DMS153 (cell line): ENCODE results near the gene SEMA4D.
A peak's percentile ranks its signal among the peaks of the same experiment; 100 is the strongest.
"Not testable (repeated sequence)": the region's sequence is repeated elsewhere in the genome, so short reads cannot be mapped to it uniquely, and the experiment has no call there.

ENCODE experiments used
- DNase-seq: peaks from one replicate; lab custom pipeline; 2025; lab: John Stamatoyannopoulos, UW

SEMA4D gene

DNA sequence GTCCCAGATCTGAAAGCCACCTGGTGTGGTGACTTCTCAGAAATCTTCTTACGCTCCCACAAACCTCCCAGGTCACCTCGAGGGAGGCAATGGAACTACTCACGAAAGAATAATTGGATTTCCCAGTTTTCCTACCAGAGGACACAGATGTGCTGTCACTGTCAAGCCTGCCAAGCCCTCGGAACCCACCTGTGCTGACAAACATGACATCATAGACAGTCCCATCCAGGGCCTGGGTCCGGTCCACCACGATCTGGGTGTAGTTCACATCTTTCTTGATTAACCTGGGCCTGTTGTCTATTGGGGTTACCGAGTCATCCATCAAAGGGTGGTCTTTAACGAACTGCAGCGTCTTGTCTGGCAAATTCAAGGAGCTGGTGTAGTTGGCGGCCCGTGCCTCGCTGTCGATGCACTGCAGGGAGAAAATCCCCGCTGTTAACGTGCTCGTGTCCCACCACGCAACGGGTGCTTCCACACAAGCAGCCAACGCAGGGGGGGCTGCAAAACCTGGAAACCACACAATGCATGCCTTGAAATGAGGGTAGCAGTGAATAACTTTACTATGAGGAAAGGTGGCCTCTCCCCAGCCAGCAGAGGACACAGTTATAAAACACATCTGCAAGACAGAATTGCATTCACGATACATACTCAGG is 110.6 kb downstream of the SEMA4D start:
- DNase-seq: no peak

DNA sequence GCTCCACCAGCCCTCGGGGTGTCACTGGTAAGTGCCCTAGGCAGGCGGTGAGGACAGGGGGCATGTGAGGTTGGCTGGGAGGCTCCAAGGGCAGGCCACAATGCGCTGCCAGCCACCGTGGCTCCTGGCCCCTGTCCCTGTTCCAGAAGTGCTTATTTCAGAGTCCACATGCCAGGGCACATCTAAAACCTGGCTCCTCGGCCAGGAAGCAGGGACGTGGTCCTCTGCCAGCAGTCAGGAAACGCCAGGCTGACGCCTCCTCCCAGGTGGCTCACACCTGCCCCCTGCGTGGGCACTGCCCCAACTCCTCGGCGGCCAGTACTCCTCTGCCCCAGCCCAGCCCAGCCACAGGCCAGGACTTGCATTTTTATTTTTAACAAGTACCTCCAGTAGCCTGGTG is 111.1 kb downstream of the SEMA4D start:
- DNase-seq: no peak

DNA sequence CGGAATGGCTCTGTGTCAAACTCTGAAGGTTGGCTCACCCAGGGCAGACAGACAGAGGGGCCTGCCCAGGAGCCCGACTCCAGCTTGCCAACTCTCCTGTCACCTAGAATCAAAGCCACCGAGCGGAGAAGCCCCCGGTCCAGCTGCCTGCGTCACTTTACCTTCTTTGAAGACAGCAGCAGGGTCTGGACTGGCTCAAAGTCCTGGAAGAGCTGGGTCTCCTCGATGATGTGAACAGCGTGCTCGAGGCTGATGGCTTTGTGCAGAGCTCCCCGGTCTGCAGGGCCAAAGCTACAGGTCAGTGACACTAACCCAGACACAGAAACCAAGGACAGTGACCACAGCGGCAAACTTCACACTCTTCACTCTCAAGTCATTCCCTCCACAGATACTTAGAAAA is 111.7 kb downstream of the SEMA4D start:
- no peak for DNase-seq

DNA sequence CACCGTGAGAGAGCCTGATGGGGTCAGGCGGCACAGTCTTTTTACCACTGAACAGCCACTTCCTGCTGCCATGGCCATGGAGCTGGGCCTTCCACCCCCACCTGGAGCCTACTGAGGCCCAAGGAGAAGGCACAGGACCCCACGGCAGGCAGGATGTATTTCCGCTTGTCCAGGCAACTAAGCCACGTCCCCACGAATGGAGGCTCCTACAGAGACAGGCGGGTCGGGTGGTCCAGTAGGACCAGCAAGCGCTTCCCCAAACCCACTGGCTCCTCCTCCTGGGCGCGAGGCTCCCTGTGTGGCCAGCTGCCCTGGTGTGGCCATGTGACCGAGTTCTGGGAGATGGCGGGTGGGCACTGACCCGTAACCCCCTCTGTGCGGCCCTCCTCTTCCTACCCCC is 113.1 kb downstream of the SEMA4D start:
- no peak for DNase-seq

DNA sequence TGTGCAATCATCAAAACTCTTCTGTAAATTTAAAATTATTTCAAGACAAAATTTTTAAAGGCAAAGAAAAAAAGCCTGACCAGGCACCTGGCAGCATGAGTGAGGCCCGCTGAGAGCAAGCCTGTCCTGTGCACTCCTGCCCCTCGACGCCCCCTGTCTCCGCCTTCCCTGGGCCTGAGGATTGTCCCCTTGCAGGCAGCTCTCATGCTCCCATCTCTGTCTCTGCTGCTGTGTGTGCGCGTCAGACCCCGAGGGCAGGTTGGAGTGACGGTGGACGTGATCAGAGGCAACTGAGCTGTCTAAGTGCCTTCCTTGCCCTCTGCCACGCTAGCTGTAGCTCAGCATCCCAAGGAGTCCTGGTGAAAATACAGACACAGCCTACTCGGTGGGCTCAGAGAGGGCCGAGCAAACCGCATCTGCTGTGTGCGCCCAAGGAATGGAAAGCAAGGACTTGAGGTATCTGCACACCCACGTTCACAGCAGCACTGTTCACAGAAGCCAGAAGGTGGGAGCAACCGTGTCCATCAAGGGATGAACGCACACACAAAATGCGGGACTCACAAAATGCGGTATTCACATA is 114.1 kb downstream of the SEMA4D start:
- DNase-seq: no peak

DNA sequence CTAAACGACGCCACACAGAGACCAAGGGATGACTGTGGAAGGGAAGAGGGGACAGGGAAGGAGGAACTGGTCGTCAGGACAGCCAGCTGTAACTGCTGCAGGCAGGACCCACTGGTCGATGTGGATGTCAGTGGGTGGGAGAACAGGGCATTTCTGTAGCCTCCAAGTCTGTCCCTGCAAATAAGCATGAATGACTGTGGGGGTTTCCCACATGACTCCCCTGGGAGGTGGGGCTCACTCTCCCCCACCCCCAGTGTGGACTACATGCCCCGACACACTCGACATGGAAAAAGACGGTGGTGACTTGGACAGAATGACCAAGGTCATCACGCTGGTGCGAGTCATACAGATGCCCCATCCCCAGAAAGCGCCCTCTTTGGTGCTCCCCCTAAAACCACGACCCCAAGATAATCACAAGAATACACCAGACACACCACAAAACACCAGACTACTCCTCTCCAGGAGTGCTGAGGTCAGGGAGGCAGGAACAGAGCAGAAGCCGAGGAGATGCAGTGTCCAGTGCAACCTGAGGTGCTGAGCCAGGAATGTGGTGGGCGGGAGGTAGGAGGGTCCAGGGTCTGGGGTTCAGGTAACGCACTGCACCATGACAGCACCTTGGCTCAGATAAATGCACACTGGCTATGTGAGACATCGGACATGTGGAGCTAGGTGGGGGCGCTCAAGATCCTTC is 114.7 kb downstream of the SEMA4D start:
- no peak for DNase-seq

DNA sequence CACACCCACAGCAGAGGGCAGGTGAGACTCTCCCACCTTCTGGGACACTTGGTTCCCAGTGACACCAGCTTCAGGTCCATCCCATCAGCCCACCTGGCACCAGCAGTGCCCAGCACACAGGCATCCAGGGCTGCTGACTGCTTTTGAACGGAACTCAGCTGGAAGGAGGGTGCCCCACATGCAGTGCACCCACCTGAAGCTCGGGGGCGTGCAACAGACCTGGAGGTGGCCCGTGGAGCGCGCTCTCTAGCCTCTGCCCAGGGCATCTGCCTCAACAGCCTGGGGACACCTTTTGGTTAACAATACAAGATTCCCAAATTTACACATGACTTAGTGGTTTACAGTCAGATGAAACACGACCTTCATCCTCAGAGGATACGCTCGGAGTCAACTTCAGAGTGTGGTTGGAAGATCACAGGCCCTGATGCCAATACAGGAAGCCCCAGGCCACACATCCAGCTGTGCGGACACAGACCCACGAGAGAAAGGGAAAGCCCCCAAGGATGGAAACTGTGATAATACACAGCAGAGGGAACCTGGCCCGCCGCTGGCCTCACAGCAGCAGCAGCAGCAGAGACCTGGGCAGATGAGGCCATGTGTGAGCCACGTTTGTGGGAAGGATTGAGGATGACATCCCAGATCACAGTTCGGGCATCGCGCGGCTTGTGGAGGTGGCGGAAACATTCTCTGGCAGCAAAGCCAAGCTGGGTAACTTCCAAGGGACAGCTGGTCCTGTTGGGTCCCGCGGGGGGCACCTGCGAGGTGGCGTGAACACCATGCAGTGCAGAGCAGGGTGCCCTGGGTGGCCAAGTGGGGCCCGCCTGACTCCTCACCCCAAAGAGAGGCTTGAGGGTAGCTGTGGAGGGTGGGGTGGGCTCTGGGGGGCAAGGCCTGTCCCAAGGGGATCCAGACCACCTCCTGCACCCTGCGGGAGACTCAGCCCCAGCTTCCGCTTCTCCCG is 115.6 kb downstream of the SEMA4D start:
- no peak for DNase-seq

DNA sequence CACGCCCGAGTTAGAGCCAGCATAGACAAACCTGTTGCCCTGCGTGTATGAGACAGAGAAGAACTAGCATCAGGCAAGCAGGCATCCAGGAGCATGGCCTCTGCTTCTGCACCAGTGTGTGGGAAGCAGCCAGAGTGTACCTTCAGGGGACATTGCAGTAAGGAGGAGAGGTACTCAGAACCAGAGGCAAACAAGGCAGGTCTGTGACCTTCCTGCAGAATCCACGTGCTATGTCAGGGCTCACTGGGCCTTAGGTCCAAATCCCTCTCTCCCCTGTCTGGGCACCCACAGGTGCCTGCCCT is 116.7 kb downstream of the SEMA4D start:
- no peak for DNase-seq

DNA sequence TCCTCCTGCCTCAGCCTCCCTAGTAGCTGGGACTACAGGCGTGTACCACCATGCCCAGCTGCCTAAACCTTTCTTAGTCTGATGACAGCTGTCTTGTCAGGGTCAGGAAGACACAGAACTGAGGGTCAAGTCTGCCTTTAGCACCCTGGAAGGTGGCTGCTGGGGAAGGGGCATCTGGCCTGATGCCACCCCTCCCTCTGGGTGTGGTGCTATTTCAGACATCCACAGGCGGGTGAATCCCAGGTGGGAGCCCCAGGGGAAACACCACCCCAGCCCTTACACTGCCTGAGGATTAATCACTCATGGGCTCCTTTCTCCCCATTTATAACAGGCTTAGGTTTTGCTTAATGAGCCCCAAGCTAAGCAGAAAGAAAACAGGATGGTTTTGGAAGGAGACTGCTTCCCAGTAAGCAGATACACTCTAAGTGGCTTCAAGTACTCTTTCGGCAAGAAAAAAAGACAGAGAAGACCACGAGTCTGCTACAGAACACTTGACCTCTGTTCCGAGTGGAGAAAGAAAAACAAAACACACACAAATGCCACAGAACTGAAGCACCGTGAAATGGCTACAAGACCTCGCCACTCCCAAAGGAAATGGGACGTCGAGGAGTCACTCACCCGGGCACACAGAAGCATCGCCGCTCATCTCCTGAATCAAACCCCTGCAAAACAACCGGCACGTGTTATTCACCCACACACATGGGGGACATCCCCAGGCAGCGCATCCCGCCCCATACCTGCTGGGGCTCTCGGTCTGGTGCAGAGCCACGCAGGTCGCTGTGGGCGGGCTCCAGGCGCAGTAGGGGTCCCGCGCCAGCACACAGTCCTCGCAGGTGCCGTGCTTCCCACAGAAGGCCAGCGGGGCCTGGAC is 117.2 kb downstream of the SEMA4D start:
- no peak for DNase-seq

DNA sequence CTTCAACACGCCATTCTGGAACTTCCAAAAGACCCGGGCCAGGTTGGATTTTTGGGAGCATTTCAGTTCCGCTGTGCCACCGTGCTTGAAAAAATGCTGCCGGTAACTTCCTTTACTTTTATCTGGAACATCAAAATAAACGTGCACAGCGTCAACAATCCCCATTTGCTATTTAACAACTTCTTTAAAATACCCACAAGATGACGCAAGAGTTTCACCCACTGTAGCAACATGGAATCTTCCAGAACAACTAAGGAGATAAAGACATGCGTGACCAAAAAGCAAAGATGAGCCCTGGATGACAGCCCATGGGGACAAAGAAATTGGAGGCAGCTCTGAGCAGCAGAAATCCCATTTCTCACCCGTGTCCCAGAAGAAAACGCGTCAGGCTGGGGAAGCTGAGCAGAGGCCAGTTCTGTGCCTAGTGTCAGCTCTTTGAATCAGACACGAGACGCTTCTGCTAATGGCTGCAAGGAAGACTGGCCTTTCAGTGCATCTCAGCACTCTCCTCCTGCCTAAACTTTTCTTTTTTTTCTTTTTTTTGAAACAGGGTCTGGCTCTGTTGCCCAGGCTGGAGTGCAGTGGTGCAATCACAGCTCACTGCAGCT is 118.3 kb downstream of the SEMA4D start:
- DNase-seq: no peak

DNA sequence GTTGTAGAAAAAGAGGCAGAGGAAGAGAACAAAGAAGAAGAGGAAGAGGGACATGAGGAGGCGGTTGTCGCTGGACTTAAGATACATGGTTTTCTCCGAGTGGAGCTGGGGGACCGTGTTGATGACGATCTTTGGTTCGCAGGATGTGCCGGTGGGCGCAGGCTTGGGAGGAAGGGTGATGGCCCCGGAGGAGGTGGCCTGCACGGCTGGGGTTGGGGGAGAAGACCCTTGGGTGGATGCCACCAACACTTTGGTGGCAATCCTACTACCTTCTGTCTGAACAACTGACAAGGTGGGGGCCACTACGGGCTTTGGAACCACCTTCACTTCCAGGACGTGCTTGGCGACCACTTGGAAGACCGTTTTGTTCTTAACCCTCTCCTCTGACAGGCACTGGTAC is 118.9 kb downstream of the SEMA4D start:
- DNase-seq: no peak

DNA sequence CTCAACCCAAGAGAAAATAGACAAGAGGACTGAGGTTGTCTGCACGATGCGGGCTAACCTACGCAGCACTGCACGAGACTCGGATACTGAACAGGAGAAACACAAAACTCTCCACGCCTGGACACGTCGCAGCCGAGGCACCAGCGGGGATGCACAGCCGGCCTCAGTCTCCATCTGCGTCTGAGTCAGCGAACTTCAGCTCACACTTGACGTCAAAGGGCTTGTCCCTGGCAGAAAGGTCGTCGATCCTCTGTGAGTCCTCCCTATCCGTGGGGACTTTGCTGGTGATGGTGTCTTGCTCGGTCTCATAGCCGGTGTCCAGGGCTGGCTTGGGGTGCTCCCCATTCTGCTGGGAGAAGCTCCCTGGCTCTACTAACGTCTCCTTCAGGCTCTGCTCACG is 119.4 kb downstream of the SEMA4D start:
- DNase-seq: no peak

DNA sequence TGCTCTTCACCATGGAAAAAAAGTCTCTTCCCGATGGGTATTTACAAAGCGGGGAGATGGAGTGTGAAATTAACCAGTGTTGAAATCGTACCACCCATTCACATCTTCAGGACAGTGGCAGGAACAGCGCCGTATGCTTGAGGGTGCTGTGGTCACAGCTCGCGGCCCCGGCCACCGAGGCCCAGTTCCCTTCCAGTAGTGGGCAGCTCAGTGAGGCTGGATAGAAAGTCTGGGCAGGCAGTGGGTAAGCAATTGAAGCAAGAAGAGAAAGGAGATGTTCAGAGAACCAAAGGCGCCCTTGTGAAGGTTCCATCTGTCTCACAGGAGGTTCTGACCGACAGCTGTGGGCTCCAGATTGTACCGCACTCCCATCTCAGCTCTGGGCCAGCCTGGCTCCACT is 120.5 kb downstream of the SEMA4D start:
- DNase-seq: no peak

DNA sequence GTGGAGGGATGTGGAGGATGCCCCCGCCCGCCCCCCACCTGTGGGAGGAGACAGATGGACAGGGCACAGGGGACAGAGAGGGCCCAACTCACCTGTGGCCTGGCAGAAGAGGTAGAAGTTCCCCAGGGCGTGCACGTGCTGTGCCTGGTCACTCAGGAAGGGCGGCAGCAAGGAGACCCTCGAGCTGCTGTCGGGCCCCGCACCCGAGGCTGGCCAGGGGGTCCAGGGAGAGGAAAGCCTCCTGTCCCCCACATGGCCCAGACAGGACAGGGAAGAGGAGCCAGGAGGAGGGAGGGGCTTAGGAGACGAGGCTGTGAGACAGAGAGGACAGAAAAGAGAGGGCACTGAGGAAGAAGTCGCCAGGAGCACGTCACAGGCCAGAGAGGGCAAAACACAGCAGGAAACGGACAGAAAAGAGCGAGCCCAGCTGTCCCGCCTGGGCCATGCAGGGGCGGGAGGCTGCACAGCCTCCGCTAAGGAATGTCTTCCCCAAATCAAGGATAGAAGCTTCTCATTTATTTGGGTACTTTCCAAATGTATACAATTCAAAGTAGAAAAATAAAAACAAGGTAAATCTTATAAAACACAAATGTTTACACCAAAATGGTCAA is 121.1 kb downstream of the SEMA4D start:
- no peak for DNase-seq

DNA sequence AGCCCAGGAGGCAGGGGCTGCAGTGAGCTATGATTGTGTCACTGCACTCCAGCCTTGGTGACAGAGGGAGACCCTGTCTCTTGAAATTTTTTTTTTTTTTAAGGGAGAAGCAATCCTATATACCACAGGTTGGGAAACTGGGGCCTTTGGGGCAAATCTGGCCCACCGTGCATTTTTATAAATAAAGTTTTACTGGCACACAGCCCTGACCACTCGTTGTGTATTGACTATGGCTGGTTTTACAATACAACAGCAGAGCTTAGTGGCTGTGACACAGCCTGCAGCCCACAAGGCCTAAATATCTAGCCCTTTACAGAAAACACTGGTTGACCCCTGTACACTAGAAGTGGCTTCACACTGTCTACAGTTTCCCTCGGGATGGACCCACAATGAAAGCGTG is 121.6 kb downstream of the SEMA4D start:
- no peak for DNase-seq

DNA sequence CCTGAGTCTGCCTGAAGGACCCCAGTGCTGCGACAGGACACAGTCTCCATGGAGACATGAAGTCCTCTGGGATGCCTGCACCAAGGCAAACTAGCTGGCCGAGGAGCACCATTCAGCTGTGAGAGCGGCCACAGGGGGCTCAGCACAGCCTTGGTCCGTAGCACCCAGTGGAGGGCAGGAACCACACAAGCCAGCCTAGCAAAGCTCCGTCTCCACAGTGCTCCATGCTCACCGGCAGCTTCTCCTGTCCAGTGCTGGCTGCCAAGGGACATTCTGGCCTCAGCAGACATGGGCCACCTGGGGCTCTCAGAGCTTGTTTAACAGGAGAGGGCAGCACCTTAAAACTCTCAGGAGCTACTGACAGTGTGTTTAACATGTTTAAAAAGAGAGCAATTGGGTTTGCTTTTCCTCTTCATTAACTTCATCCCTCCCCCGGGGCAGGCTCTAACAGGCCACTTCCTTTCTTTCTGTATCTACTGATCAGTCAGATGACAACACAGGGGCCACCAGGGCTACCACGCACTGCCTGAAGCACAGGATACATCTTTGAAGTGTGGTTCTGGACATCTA is 122.6 kb downstream of the SEMA4D start:
- DNase-seq: peak; percentile 33

DNA sequence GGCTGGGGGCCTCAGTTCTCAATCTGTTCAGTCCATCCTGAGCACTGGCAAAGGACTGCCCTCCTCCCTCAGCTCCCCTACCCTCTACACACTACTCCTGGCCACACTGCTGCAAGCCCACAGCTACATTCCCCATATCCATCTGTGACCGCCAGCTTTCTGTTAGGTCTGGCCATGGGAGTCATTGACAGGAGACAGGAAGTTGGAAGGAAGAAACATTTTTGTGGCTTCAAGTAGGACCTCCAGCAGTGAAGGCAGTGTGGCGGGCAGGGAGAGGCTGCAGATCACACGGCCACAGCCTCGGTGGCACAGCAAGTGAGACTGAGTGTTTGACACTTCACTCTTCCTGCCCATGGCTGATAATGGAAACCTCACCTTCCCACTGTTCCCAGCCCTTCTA is 123.7 kb downstream of the SEMA4D start:
- DNase-seq: no peak

DNA sequence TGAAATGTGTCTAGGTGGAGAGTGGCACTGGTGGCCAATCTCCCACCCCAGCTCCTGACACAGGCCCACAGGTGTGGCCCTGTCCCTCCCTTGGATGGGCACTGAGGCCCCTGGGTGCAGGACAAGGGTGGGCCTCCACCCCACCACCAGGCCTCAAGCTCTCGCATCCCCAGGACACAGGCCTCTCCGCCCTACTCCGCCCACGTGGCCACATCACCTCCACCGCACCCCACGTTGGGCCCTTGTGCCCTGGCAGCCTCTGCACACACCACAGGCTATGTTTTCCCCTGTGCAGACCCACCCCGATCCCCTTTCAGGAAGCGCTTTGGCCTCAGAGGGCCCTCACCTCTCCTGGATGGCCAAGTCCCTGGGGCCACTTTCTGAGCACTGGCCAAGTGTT is 124.9 kb downstream of the SEMA4D start:
- DNase-seq: no peak

DNA sequence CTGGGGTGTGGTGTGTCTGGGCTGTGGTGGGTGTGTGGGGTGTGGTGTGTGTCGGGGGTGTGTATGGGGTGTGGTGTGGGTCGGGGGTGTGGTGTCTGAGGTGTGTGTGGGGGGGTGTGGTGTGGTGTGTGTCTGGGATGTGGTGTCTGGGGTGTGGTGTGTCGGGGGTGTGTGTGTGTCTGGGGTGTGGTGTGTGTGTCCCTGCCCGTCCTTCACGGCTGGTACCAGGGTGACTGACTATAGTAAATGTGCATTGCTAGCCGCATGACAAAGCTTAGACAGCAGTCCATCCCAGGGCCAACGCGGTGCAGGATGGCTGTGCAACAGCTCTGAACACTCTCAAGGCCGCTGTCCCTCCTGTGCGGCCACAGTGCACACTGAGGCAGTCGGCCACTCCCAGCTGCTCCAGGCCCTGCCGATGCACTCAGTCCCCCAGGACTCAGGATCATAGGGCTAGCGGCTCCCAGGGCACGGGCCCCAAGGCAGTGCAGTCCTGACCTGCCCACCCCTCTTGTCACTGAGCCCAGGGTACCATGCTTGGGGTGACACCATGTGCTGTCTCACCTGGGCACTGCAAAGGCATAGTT is 125.6 kb downstream of the SEMA4D start:
- DNase-seq: no peak

DNA sequence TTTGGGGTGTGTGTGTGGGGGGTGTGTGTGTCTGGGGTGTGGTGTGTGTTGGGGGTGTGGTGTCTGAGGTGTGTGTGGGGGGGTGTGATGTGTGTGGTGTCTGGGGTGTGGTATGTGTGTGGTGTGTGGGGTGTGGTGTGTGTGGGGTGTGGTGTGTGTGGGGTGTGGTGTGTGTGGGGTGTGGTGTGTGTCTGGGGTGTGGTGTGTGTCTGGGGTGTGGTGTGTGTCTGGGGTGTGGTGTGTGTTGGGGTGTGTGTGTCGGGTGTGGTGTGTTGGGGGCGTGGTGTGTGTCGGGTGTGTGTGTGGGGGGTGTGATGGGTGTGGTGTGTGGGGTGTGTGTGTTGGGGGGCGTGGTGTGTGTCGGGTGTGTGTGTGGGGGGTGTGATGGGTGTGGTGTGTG is 126.1 kb downstream of the SEMA4D start:
- DNase-seq: not testable (repeated sequence)
